Thyroid gland (tissue), 4 donors: ENCODE data around the gene TFB1M. TPM values are rescaled to one million over a fixed set of nuclear protein-coding genes. Genes with fewer than 3 reads are reported as not detected.
"Not testable (repeated sequence)": the region's sequence is repeated elsewhere in the genome, so short reads cannot be mapped to it uniquely, and the experiment has no call there.

ENCODE experiments used
- DNase-seq, 2 donors: peaks; one replicate each; pipeline ENCODE4 v3.0.0-alpha.2; 2019
- H3K27ac ChIP-seq, 3 donors: fragments of 200-600 bp; sonication (generic); 1 replicate in 2 of 3; 2 replicates in 1 of 3; pipeline ENCODE4 v1.5.1; 2016 to 2019; ENCODE audit warnings: mild to moderate bottlenecking in 1 of 3, moderate library complexity in 1 of 3
- H3K27me3 ChIP-seq: fragments of 200-600 bp; sonication (generic); one replicate; pipeline ENCODE4 v1.5.1; 2019
- H3K36me3 ChIP-seq, 2 donors: fragments of 200-600 bp; sonication (generic); one replicate each; pipeline ENCODE4 v1.5.1; 2016 to 2019
- H3K4me1 ChIP-seq, 2 donors: fragments of 200-600 bp; sonication (generic); one replicate each; pipeline ENCODE4 v1.5.1; 2017 to 2019
- H3K4me3 ChIP-seq, 3 donors: fragments of 200-600 bp; sonication (generic); replicated peaks in 1 of 3; 1 replicate in 2 of 3; 2 replicates in 1 of 3; pipeline ENCODE4 v1.5.1; 2016; ENCODE audit warnings: mild to moderate bottlenecking in 1 of 3
- H3K9me3 ChIP-seq: fragments of 200-600 bp; sonication (generic); one replicate; pipeline ENCODE4 v1.5.1; 2017
- POLR2A ChIP-seq, 2 donors: fragments of 450-650 bp; IDR thresholded peaks; one replicate each; pipeline ENCODE4 v1.6.1; 2017; ENCODE audit warnings: antibody characterized with exemption in 2 of 2, mild to moderate bottlenecking in 2 of 2, moderate library complexity in 1 of 2
- WGBS, 2 donors: methylation state at CpG; one replicate each; pipeline ENCODE4 v1.1.5; 2017; 5-methylcytosine and 5-hydroxymethylcytosine counted together
- intact Hi-C: fragments of 100-400 bp; cut with DNase I; formaldehyde crosslinking; loops from one replicate; pipeline ENCODE4 v1.15.1; 2023
- total RNA-seq, 4 donors: library from RNA; depleted of rRNA; stranded (reverse); fragments of >200 nt; gene quantifications; one replicate each; pipeline ENCODE4 v1.2.3, GENCODE V29; 2016
- TF ChIP-seq, protein P1 (sequence below), 6 experiments: fragments of 200-600 bp in 3 of 6; fragments of 450-650 bp in 3 of 6; sonication (generic) in 3 of 6; IDR thresholded peaks; one replicate each; pipeline ENCODE4 v1.5.1; 2016 to 2019; ENCODE audit warnings: antibody characterized with exemption in 6 of 6, mild to moderate bottlenecking in 2 of 6, inconsistent platforms in 1 of 6, moderate library complexity in 1 of 6

The TFB1M gene
- total RNA-seq, 4 donors from 2014 or later: 13.9 to 28.1 (median 21.2) TPM

DNA sequence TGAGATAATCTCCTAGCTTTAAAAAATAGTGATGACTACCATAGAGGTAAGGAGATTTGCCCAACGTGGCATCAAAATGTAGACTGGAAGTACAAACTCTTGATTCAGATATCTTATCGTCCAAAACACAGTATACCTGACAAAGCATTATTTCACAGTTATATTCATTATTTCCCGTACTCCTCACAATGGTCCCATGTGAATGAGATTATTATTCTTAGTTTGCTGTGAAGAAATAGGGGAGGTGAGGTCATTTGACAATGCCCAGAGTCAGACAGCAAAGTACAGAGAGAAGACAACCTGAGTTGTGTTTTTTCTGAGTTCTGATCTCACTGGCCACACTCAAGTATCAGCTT is 1.2 kb upstream of the TFB1M start:
- 50 to 55% methylated on average over 3 of the region's 3 CpGs for WGBS, 2 donors
- H3K4me3 ChIP-seq: peak overlapping the region in 2 of 3 donors; percentile 35 to 74
- intact Hi-C loops: no loop called here
- no peaks in the 10 kb centered on the region for H3K27me3 ChIP-seq
- TF ChIP-seq, protein P1, sequence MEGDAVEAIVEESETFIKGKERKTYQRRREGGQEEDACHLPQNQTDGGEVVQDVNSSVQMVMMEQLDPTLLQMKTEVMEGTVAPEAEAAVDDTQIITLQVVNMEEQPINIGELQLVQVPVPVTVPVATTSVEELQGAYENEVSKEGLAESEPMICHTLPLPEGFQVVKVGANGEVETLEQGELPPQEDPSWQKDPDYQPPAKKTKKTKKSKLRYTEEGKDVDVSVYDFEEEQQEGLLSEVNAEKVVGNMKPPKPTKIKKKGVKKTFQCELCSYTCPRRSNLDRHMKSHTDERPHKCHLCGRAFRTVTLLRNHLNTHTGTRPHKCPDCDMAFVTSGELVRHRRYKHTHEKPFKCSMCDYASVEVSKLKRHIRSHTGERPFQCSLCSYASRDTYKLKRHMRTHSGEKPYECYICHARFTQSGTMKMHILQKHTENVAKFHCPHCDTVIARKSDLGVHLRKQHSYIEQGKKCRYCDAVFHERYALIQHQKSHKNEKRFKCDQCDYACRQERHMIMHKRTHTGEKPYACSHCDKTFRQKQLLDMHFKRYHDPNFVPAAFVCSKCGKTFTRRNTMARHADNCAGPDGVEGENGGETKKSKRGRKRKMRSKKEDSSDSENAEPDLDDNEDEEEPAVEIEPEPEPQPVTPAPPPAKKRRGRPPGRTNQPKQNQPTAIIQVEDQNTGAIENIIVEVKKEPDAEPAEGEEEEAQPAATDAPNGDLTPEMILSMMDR (IDR thresholded peaks at IDR 0.05): no peak
- TF ChIP-seq POLR2A (IDR thresholded peaks at IDR 0.05): no peak
- peaks cover 0 to 4% of the 10 kb centered on the region in 2 donors for H3K4me1 ChIP-seq
- H3K36me3 ChIP-seq: no peaks in the 10 kb centered on the region
- no peak for DNase-seq
- peak overlapping the region in 2 of 3 donors; percentile 79 to 80 for H3K27ac ChIP-seq
- H3K9me3 ChIP-seq: no peaks in the 10 kb centered on the region

DNA sequence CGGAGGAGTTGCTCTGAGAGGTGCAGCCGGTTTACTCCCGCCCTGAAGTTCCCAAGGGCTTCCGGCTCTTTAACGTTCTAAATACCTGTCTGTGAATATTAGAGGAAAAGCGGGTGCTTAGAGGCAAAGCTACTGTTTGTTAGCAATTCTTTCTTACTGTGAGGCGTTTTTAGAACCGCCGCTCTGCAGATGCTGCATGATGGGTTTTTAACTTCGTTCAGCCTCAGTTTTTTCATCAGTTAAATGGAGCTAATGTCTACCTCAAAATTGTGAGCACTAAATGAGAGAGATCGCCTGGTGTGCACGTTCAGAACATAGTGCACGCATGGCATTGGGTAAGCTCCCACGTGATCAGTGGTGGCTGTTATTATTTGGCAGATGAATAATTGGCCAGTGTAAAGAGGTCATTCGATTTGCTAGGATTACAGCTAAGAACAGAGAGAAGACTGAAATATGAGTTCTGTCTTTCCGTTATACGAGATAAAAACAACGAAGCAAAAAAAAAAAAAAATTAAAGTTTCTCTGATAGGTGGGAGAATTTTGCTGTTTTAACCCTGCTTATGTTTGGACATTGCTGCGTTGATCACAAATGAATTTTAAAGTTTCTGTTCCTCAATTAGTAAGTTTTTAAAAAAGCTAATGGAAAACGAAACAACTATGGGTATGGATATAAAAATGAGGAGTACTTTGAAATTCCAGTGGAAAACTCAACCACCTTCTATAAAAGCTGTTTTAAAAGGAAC is 660 bp upstream of the TFB1M start:
- Histone ChIP-seq H3K4me1 (peaks cover 0 to 4% of the 10 kb centered on the region in 2 donors), H3K27ac (peak overlapping the region; percentile 79 to 86 (median 80)), H3K27me3 (no peaks in the 10 kb centered on the region), H3K4me3 (peak overlapping the region in 2 of 3 donors; percentile 35 to 74), H3K9me3 (no peaks in the 10 kb centered on the region), H3K36me3 (no peaks in the 10 kb centered on the region)
- no peak for TF ChIP-seq POLR2A (IDR thresholded peaks at IDR 0.05)
- TF ChIP-seq, protein P1 (IDR thresholded peaks at IDR 0.05): no peak
- intact Hi-C loops: no loop called here
- DNase-seq: peak; percentile 57
- 4 to 6% methylated on average over 17 to 20 of the region's 20 CpGs for WGBS, 2 donors

DNA sequence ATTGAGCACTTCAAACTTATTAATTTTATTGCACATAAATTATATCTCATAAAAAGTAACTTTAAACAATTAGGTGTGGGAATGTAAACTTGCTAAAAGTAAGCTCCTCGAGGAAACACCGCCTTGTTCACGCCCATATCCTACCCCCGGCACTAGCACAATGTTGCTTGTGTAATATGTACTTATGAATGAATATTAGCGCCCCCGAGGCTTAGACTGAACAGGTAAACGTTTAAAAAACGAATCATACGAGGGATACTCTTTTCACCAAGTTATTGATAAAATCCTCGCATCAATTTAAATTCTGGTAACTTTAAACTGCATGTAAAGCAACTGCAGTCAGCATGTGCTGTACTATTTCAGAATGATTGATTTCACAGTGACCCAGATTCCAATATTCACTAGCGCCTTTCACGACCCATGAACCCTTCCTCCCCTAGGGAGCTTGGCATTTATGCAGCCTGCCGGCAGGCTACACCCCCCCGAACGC is 637 bp downstream of the TFB1M start:
- TF ChIP-seq, protein P1 (IDR thresholded peaks at IDR 0.05): no peak
- TF ChIP-seq POLR2A (IDR thresholded peaks at IDR 0.05): no peak
- no peak for DNase-seq
- intact Hi-C loops: no loop called here
- no peaks in the 10 kb centered on the region for H3K36me3 ChIP-seq
- H3K27me3 ChIP-seq: no peaks in the 10 kb centered on the region
- peak overlapping the region; percentile 38 to 74 (median 49) for H3K4me3 ChIP-seq
- H3K9me3 ChIP-seq: no peaks in the 10 kb centered on the region
- WGBS, 2 donors: 2% methylated on average over 12 to 15 of the region's 15 CpGs
- peaks cover 0 to 4% of the 10 kb centered on the region in 2 donors for H3K4me1 ChIP-seq
- peak overlapping the region in 2 of 3 donors; percentile 79 to 86 for H3K27ac ChIP-seq

DNA sequence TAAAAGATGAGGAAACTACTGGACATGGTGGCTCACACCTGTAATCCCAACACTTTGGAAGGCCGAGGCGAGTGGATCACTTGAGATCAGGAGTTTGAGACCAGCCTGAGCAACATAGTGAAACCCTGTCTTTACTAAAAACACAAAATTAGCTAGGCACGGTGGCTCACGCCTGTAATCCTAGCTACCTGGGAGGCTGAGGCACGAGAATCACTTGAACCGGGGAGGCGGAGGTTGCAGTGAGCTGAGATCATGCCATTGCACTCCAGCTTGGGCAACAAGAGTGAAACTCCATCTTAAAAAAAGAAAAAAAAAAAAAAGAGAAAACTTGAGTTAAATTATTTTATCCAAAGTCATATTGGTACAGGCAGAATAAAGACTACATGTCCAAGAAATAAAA is 1.3 kb downstream of the TFB1M start:
- WGBS, 2 donors: 90 to 91% methylated on average over 7 of the region's 7 CpGs
- H3K36me3 ChIP-seq, intact Hi-C loops, H3K4me3 ChIP-seq, DNase-seq, H3K27me3 ChIP-seq, H3K9me3 ChIP-seq, H3K4me1 ChIP-seq, H3K27ac ChIP-seq: not testable (repeated sequence)

DNA sequence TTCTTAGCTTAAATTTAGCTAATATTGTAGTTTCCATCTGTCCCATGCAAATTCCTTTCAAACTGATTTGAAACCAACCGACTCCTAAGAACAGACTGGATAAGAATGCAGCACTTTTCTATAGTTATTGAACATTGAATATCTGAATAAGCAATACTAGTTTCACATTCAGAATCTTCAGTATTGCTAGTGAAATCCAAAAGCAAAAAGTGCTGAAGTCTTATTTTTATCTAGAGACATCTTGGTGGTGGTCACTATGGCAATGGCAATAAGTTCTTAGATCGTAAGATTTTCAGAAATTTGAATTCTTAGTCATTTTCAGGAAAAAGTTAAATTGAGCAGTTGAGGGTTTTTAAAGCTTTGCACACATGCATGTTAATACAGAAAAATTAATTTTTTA is 2.7 kb downstream of the TFB1M start:
- 95 to 96% methylated on average over 2 of the region's 2 CpGs for WGBS, 2 donors
- no peak for TF ChIP-seq POLR2A (IDR thresholded peaks at IDR 0.05)
- TF ChIP-seq, protein P1 (IDR thresholded peaks at IDR 0.05): no peak

More for the DNA sequence above, 2.7 kb downstream of the TFB1M start:
- H3K4me3 ChIP-seq: no peak overlapping the region
- intact Hi-C loops: no loop called here
- DNase-seq: no peak
- no peaks in the 10 kb centered on the region for H3K9me3 ChIP-seq
- H3K27ac ChIP-seq: no peak overlapping the region
- H3K27me3 ChIP-seq: no peaks in the 10 kb centered on the region
- peaks cover 0 to 4% of the 10 kb centered on the region in 2 donors for H3K4me1 ChIP-seq
- no peaks in the 10 kb centered on the region for H3K36me3 ChIP-seq
